WTC11 (cell line): ENCODE data around the gene LUC7L3. TPM values are rescaled to one million over a fixed set of nuclear protein-coding genes. Genes with fewer than 3 reads are reported as not detected.

ENCODE experiments used
- ATAC-seq: fragments of 200-7000 bp; cut with Tn5 transposase; 2 replicates; pipeline ENCODE4 v1.10.0; 2021; ENCODE audit warnings: mild to moderate bottlenecking, moderate library complexity
- CTCF ChIA-PET: fragments of 300-600 bp; sonication (Branson Sonifier 250); formaldehyde crosslinking; loops from one replicate; lab custom pipeline; 2021; ENCODE audit warnings: antibody characterized with exemption; lab: Charles Lee
- POLR2A ChIA-PET: fragments of 350-600 bp; sonication (Branson Sonifier 250); formaldehyde crosslinking; loops from one replicate; lab custom pipeline; 2021; ENCODE audit warnings: antibody characterized with exemption; lab: Charles Lee
- DNase-seq: peaks from one replicate; pipeline ENCODE4 v3.0.0; 2021; ENCODE audit warnings: low spot score
- H3K27ac Mint-ChIP-seq: 2 replicates; pipeline ENCODE4 v1.8.0; 2021; ENCODE audit warnings: mixed read lengths
- H3K27me3 Mint-ChIP-seq: 2 replicates; pipeline ENCODE4 v1.8.0; 2021; ENCODE audit warnings: low read depth, mild to moderate bottlenecking, moderate library complexity, mixed read lengths
- H3K36me3 Mint-ChIP-seq: 2 replicates; pipeline ENCODE4 v1.8.0; 2021; ENCODE audit warnings: mixed read lengths
- H3K4me1 Mint-ChIP-seq: 2 replicates; pipeline ENCODE4 v1.8.0; 2022; ENCODE audit warnings: mixed read lengths
- H3K4me3 Mint-ChIP-seq: 2 replicates; pipeline ENCODE4 v1.8.0; 2021; ENCODE audit warnings: mild to moderate bottlenecking, moderate library complexity, mixed read lengths
- H3K9me3 Mint-ChIP-seq: 2 replicates; pipeline ENCODE4 v1.8.0; 2021; ENCODE audit warnings: mixed read lengths
- ATF6 ChIP-seq: sonication (generic); formaldehyde crosslinking; IDR thresholded peaks from 2 replicates; pipeline ENCODE4 v1.8.1; 2023; ENCODE audit warnings: mild to moderate bottlenecking, missing genetic modification reagents
- E2F5 ChIP-seq: sonication (generic); formaldehyde crosslinking; IDR thresholded peaks from 2 replicates; pipeline ENCODE4 v1.8.1; 2022; ENCODE audit warnings: mild to moderate bottlenecking, moderate library complexity, missing genetic modification reagents
- ESRRA ChIP-seq: sonication (generic); formaldehyde crosslinking; IDR thresholded peaks from 2 replicates; pipeline ENCODE4 v1.8.1; 2022; ENCODE audit warnings: mild to moderate bottlenecking, missing genetic modification reagents, borderline replicate concordance
- FOXP1 ChIP-seq: sonication (generic); formaldehyde crosslinking; IDR thresholded peaks from 2 replicates; pipeline ENCODE4 v1.8.0; 2022; ENCODE audit warnings: missing genetic modification reagents, mild to moderate bottlenecking, moderate library complexity, borderline replicate concordance
- HMGA2 ChIP-seq: fragments of 250-450 bp; sonication (Bioruptor Pico); IDR thresholded peaks from 2 replicates; pipeline ENCODE4 v1.4.0; 2021; ENCODE audit warnings: mild to moderate bottlenecking, moderate library complexity
- NFYB ChIP-seq: sonication (generic); formaldehyde crosslinking; conservative IDR thresholded peaks from 2 replicates; pipeline ENCODE4 v1.8.0; 2022; ENCODE audit warnings: low read depth, missing genetic modification reagents
- OVOL2 ChIP-seq: fragments of 250-450 bp; sonication (Bioruptor Pico); IDR thresholded peaks from 2 replicates; pipeline ENCODE4 v1.9.0; 2021; ENCODE audit warnings: mild to moderate bottlenecking, borderline replicate concordance
- SOX15 ChIP-seq: fragments of 250-450 bp; sonication (Bioruptor Pico); IDR thresholded peaks from 2 replicates; pipeline ENCODE4 v1.9.0; 2021; ENCODE audit warnings: mild to moderate bottlenecking
- SP1 ChIP-seq: sonication (generic); formaldehyde crosslinking; conservative IDR thresholded peaks from 2 replicates; pipeline ENCODE4 v1.8.1; 2022; ENCODE audit warnings: missing genetic modification reagents
- TCF7 ChIP-seq: sonication (generic); formaldehyde crosslinking; IDR thresholded peaks from 2 replicates; pipeline ENCODE4 v1.8.0; 2022; ENCODE audit warnings: mild to moderate bottlenecking, low read depth, missing genetic modification reagents, moderate library complexity
- TP53 ChIP-seq: sonication (generic); formaldehyde crosslinking; IDR thresholded peaks from 2 replicates; pipeline ENCODE4 v1.8.1; 2023; ENCODE audit warnings: mild to moderate bottlenecking, missing genetic modification reagents
- USF1 ChIP-seq: sonication (generic); formaldehyde crosslinking; IDR thresholded peaks from 2 replicates; pipeline ENCODE4 v1.8.0; 2022; ENCODE audit warnings: mild to moderate bottlenecking, missing genetic modification reagents
- USF2 ChIP-seq: sonication (generic); formaldehyde crosslinking; IDR thresholded peaks from 2 replicates; pipeline ENCODE4 v1.8.1; 2023; ENCODE audit warnings: mild to moderate bottlenecking, missing genetic modification reagents, moderate library complexity
- ZNF281 ChIP-seq: sonication (generic); formaldehyde crosslinking; IDR thresholded peaks from 2 replicates; pipeline ENCODE4 v1.8.0; 2023; ENCODE audit warnings: mild to moderate bottlenecking, missing genetic modification reagents
- ZNF423 ChIP-seq: fragments of 250-450 bp; sonication (Bioruptor Pico); IDR thresholded peaks from 2 replicates; pipeline ENCODE4 v2.1.2; 2022; ENCODE audit warnings: mild to moderate bottlenecking, moderate library complexity
- total RNA-seq: library from RNA; stranded (reverse); gene quantifications from 3 replicates; pipeline ENCODE4 v1.2.3, GENCODE V29; 2021
- TF ChIP-seq, protein P1 (sequence below): fragments of 250-450 bp; sonication (Bioruptor Pico); IDR thresholded peaks from 2 replicates; pipeline ENCODE4 v2.1.2; 2022; ENCODE audit warnings: mild to moderate bottlenecking, moderate library complexity

LUC7L3 gene
- total RNA-seq, 1 experiment from 2014 or later = 190 TPM

DNA sequence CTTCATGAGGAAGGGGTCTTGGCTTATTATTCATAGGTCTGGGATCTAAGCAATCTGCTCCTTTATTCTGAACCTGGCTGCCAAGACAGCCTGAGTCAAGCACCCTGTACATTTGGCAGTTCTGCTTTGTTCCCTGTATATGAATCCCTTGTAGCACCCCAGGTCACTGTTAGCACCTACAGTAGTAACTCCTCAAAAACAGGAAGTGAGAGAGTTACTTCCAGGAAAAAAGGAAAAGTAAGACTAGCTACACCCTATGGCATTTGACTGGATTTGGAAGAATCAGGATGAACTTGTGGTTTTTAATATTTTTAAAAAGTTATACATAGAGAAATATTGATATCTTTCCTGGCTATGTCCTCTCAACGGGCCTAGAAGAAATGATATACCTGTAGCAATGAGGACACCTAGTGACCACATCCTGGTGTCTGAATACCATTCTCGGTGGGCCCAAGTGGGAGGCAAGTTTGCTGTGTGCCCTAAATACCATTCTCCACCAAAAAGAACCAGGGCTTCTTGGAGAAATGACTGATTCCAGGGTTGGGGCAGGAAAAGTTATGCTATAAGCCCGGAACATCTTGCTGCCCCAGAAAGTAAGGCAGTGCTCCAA lies 21.6 kb upstream of the LUC7L3 start:
- no peak overlapping the region for H3K4me3 Mint-ChIP-seq
- TF ChIP-seq TCF7 (CRISPR knock-in tag) (no peak), FOXP1 (CRISPR knock-in tag) (no peak), OVOL2 (no peak), NFYB (CRISPR knock-in tag) (no peak), TP53 (CRISPR knock-in tag) (no peak), SP1 (CRISPR knock-in tag) (no peak), HMGA2 (CRISPR knock-in tag) (no peak), ZNF281 (CRISPR knock-in tag) (no peak), E2F5 (CRISPR knock-in tag) (no peak), USF1 (CRISPR knock-in tag) (no peak), ATF6 (CRISPR knock-in tag) (no peak), ZNF423 (no peak), ESRRA (CRISPR knock-in tag) (no peak)
- TF ChIP-seq, protein P1, sequence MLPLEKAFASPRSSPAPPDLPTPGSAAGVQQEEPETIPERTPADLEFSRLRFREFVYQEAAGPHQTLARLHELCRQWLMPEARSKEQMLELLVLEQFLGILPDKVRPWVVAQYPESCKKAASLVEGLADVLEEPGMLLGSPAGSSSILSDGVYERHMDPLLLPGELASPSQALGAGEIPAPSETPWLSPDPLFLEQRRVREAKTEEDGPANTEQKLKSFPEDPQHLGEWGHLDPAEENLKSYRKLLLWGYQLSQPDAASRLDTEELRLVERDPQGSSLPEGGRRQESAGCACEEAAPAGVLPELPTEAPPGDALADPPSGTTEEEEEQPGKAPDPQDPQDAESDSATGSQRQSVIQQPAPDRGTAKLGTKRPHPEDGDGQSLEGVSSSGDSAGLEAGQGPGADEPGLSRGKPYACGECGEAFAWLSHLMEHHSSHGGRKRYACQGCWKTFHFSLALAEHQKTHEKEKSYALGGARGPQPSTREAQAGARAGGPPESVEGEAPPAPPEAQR (CRISPR knock-in tag) = no peak
- peaks cover 56% of the 10 kb centered on the region for H3K36me3 Mint-ChIP-seq
- POLR2A ChIA-PET = no interaction called here
- DNase-seq = no peak
- H3K27me3 Mint-ChIP-seq = no peaks in the 10 kb centered on the region
- no peaks in the 10 kb centered on the region for H3K9me3 Mint-ChIP-seq
- no peak for ATAC-seq
- no peak overlapping the region for H3K27ac Mint-ChIP-seq
- CTCF ChIA-PET = interaction anchor here (1.1 to 3.1 kb wide), 2 partner anchors 39 to 71 kb away, joined by 4 to 14 read pairs; no protein-coding TSS in a partner anchor
- H3K4me1 Mint-ChIP-seq = no peaks in the 10 kb centered on the region

DNA sequence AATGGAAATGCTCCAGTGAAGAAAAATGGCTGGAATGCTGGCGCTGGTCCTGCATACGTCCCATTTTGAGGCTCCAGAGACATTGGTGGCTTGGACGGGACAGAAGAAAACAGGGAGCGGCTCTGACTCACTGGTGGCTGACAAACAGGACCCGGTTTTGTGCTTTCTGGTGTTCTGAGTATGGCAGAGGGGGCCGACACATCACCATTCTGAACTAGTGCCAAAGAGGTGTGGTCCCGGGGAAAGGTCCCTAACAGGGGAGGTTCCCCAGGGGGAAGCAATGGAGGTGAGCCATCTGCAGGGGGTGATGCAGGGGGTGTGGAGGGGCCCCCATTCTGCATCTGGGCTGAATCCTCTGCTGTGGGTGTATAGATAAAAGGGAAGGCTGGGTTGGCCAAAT lies 20.0 kb upstream of the LUC7L3 start:
- CTCF ChIA-PET = interaction anchor here (0.7 kb wide), 1 partner anchor 106 kb away, joined by 3 read pairs; no protein-coding TSS in a partner anchor
- Mint-ChIP-seq H3K27me3 (no peaks in the 10 kb centered on the region), H3K4me1 (0 out of 2 replicates have a peak, but pooled peaks cover 3% of the 10 kb centered on the region), H3K27ac (no peak overlapping the region), H3K9me3 (no peaks in the 10 kb centered on the region), H3K36me3 (peaks cover 57% of the 10 kb centered on the region), H3K4me3 (no peak overlapping the region)
- TF ChIP-seq USF2 (no peak), ESRRA (CRISPR knock-in tag) (no peak), SOX15 (no peak)
- POLR2A ChIA-PET = no interaction called here
- no peak for DNase-seq
- ATAC-seq = no peak
